Panc1 (cell line): ENCODE data around the gene LRRC49. TPM values are rescaled to one million over a fixed set of nuclear protein-coding genes. Genes with fewer than 3 reads are reported as not detected.

ENCODE experiments used
- ATAC-seq: fragments of 200-7000 bp; cut with Tn5 transposase; 2 replicates; pipeline ENCODE4 v1.9.1; 2020; ENCODE audit warnings: mild to moderate bottlenecking, moderate library complexity
- BruUV-seq: library from RNA; stranded (reverse); fragments of 400-500 nt; replicated peaks from 2 replicates; lab custom pipeline; 2021; lab: Mats Ljungman, UMichigan
- CTCF ChIA-PET: fragments of 300-600 bp; sonication (Branson Sonifier 250); formaldehyde crosslinking; loops from one replicate; lab custom pipeline; 2022; ENCODE audit warnings: antibody characterized with exemption; lab: Charles Lee
- POLR2A ChIA-PET: fragments of 300-600 bp; sonication (Branson Sonifier 250); formaldehyde crosslinking; loops from one replicate; lab custom pipeline; 2022; ENCODE audit warnings: antibody characterized with exemption; lab: Charles Lee
- DNase-seq: peaks from one replicate; pipeline ENCODE4 v3.0.0-alpha.2; 2010; ENCODE audit warnings: low read depth, low spot score
- H3K27ac ChIP-seq: 2 replicates; pipeline ENCODE4 v1.5.1; 2011; ENCODE audit warnings: mild to moderate bottlenecking, low read length, inconsistent platforms
- H3K27me3 ChIP-seq: fragments of 200-500 bp; sonication (Bioruptor generic); 2 replicates; pipeline ENCODE4 v1.6.0; 2014; ENCODE audit warnings: low read length, inconsistent platforms; ENCODE audit not compliant: control insufficient read depth, insufficient read depth
- H3K36me3 ChIP-seq: fragments of 200-500 bp; sonication (Bioruptor generic); 2 replicates; pipeline ENCODE4 v1.5.1; 2014; ENCODE audit warnings: inconsistent platforms, mild to moderate bottlenecking, low read length, moderate library complexity; ENCODE audit not compliant: control insufficient read depth, insufficient read depth
- H3K4me1 ChIP-seq: 2 replicates; pipeline ENCODE4 v1.5.1; 2011; ENCODE audit warnings: inconsistent platforms, mild to moderate bottlenecking, low read length, moderate library complexity; ENCODE audit not compliant: control insufficient read depth, insufficient read depth
- H3K4me3 ChIP-seq, 2 experiments: 2 replicates each; pipeline ENCODE4 v1.5.1; 2011 to 2012; ENCODE audit warnings: low read depth in 2 of 2, low read length in 2 of 2, mild to moderate bottlenecking in 2 of 2, inconsistent platforms in 1 of 2, moderate library complexity in 1 of 2
- H3K9me3 ChIP-seq: fragments of 200-500 bp; sonication (Bioruptor generic); 2 replicates; pipeline ENCODE4 v1.5.1; 2014; ENCODE audit warnings: low read depth, mild to moderate bottlenecking, inconsistent platforms, low read length, moderate library complexity; ENCODE audit not compliant: control insufficient read depth, insufficient read depth
- POLR2AphosphoS5 ChIP-seq: IDR thresholded peaks from 2 replicates; pipeline ENCODE4 v1.6.1; 2012; ENCODE audit warnings: mild to moderate bottlenecking, low read depth, low read length, moderate library complexity
- SIN3A ChIP-seq: IDR thresholded peaks from 2 replicates; pipeline ENCODE4 v1.6.1; 2012; ENCODE audit warnings: low read depth, mild to moderate bottlenecking, low read length, moderate library complexity, borderline replicate concordance; ENCODE audit not compliant: insufficient read depth
- TCF7L2 ChIP-seq: IDR thresholded peaks from 2 replicates; pipeline ENCODE4 v1.6.1; 2011; ENCODE audit warnings: mild to moderate bottlenecking, low read depth, low read length, inconsistent platforms
- in situ Hi-C: cut with HindIII; loops from 2 replicates; pipeline ENCODE4 v1.10.0; 2016; ENCODE audit warnings: low sequenced_read_pairs, low pct_unique_long_range_greater_than_20kb
- intact Hi-C: fragments of 100-400 bp; cut with micrococcal nuclease; formaldehyde crosslinking; loops from one replicate; pipeline ENCODE4 v1.10.0; 2022; ENCODE audit not compliant: unreplicated experiment
- total RNA-seq: library from RNA; stranded (reverse); gene quantifications from one replicate; pipeline ENCODE4 v1.2.1, GENCODE V29; 2021; ENCODE audit not compliant: unreplicated experiment
- TF ChIP-seq, protein P1 (sequence below), 2 experiments: IDR thresholded peaks; 2 replicates each; pipeline ENCODE4 v1.6.1; 2011 to 2012; ENCODE audit warnings: low read depth in 2 of 2, control low read depth in 1 of 2, low read length in 1 of 2, mild to moderate bottlenecking in 1 of 2, moderate library complexity in 1 of 2; ENCODE audit not compliant: insufficient read depth in 1 of 2
- TF ChIP-seq, protein P2 (sequence below): fragments of 450-650 bp; IDR thresholded peaks from 2 replicates; pipeline ENCODE4 v1.5.1; 2017; ENCODE audit warnings: mild to moderate bottlenecking

Gene LRRC49
- total RNA-seq, 1 experiment from 2014 or later = 8.3 TPM

DNA sequence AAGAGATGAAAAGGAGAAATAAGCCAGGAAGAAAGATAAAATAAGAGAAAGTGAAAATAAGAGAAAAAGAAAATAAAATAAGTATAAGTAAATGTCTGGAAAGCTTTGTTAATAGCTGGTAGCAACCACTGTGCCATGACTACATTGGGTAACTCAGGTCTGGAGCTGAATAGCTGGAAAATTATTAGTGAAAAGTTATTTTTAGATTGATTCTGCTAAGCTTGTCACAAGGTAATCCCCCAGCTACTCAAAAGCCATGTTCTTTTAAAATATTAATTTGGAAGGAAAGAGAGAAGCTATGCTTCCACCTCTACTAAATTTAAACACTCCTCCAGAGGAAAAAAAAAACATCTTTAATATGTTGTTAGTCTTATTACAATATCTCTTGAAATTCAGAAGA is 117.8 kb downstream of the LRRC49 start:
- peak overlapping the region; percentile 8; the same call in 1 of the 2 replicates for H3K27ac ChIP-seq
- H3K4me1 ChIP-seq = peaks cover 6% of the 10 kb centered on the region; the same call in 1 of the 2 replicates
- no peaks in the 10 kb centered on the region for H3K36me3 ChIP-seq
- TF ChIP-seq SIN3A = no peak
- TF ChIP-seq, protein P1, sequence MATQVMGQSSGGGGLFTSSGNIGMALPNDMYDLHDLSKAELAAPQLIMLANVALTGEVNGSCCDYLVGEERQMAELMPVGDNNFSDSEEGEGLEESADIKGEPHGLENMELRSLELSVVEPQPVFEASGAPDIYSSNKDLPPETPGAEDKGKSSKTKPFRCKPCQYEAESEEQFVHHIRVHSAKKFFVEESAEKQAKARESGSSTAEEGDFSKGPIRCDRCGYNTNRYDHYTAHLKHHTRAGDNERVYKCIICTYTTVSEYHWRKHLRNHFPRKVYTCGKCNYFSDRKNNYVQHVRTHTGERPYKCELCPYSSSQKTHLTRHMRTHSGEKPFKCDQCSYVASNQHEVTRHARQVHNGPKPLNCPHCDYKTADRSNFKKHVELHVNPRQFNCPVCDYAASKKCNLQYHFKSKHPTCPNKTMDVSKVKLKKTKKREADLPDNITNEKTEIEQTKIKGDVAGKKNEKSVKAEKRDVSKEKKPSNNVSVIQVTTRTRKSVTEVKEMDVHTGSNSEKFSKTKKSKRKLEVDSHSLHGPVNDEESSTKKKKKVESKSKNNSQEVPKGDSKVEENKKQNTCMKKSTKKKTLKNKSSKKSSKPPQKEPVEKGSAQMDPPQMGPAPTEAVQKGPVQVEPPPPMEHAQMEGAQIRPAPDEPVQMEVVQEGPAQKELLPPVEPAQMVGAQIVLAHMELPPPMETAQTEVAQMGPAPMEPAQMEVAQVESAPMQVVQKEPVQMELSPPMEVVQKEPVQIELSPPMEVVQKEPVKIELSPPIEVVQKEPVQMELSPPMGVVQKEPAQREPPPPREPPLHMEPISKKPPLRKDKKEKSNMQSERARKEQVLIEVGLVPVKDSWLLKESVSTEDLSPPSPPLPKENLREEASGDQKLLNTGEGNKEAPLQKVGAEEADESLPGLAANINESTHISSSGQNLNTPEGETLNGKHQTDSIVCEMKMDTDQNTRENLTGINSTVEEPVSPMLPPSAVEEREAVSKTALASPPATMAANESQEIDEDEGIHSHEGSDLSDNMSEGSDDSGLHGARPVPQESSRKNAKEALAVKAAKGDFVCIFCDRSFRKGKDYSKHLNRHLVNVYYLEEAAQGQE (IDR thresholded peaks at IDR 0.05; ENCODE audit: insufficient read depth in 1 of 2, low read depth in 2 of 2, low read length in 1 of 2) = no peak
- ATAC-seq = no peak
- no peak for DNase-seq
- H3K9me3 ChIP-seq = no peaks in the 10 kb centered on the region
- in situ Hi-C loops (no loop called here), intact Hi-C loops (loop anchor here (2.0 to 5.0 kb wide), 2 partner anchors 92 to 430 kb away; no protein-coding TSS in a partner anchor)
- no TSS peak for BruUV-seq
- no peaks in the 10 kb centered on the region for H3K27me3 ChIP-seq
- ChIA-PET POLR2A (no interaction called here), CTCF (no interaction called here)
- H3K4me3 ChIP-seq = no peak overlapping the region

DNA sequence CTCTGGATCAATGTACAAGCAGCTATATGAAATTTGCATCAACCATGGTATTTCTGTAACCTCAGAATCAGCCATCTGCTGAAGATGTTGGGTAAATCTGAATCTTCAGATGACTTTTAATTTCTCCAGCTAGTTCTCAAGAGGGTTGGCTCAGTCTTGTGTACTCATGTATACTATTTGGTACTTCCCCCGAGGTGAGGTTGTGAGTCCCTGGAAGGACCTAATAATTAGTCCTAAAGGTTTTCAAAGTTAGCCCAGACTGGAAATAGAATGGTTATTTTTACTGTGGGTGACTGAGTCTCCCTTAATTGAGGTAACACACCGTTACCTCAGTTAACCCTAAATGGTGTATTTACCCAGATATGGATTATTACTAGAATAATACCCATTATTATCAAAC is 118.4 kb downstream of the LRRC49 start:
- intact Hi-C loops (loop anchor here (2.0 to 5.0 kb wide), 2 partner anchors 91 to 430 kb away; no protein-coding TSS in a partner anchor), in situ Hi-C loops (no loop called here)
- TF ChIP-seq POLR2AphosphoS5 (no peak), SIN3A (no peak), TCF7L2 (no peak)
- TF ChIP-seq, protein P1 (IDR thresholded peaks at IDR 0.05; ENCODE audit: insufficient read depth in 1 of 2, low read depth in 2 of 2, low read length in 1 of 2) = no peak
- TF ChIP-seq, protein P2, sequence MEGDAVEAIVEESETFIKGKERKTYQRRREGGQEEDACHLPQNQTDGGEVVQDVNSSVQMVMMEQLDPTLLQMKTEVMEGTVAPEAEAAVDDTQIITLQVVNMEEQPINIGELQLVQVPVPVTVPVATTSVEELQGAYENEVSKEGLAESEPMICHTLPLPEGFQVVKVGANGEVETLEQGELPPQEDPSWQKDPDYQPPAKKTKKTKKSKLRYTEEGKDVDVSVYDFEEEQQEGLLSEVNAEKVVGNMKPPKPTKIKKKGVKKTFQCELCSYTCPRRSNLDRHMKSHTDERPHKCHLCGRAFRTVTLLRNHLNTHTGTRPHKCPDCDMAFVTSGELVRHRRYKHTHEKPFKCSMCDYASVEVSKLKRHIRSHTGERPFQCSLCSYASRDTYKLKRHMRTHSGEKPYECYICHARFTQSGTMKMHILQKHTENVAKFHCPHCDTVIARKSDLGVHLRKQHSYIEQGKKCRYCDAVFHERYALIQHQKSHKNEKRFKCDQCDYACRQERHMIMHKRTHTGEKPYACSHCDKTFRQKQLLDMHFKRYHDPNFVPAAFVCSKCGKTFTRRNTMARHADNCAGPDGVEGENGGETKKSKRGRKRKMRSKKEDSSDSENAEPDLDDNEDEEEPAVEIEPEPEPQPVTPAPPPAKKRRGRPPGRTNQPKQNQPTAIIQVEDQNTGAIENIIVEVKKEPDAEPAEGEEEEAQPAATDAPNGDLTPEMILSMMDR = no peak
- no peak for ATAC-seq
- CTCF ChIA-PET = no interaction called here
- H3K27ac ChIP-seq = peak overlapping the region; percentile 8; the same call in 1 of the 2 replicates
- no peak overlapping the region for H3K4me3 ChIP-seq
- no peaks in the 10 kb centered on the region for H3K27me3 ChIP-seq
- no peaks in the 10 kb centered on the region for H3K9me3 ChIP-seq
- no peaks in the 10 kb centered on the region for H3K36me3 ChIP-seq
- BruUV-seq = no TSS peak
- peaks cover 6% of the 10 kb centered on the region; the same call in 1 of the 2 replicates for H3K4me1 ChIP-seq
- DNase-seq = no peak
- POLR2A ChIA-PET = no interaction called here
